Memory B cell (primary cell): ENCODE results near the gene AFAP1.

Source experiments
- ATAC-seq: fragments of 150-1000 bp; cut with Tn5 transposase; 2 replicates; pipeline ENCODE4 v1.10.0; 2021; ENCODE audit warnings: low read depth, mild to moderate bottlenecking, moderate library complexity
- DNase-seq, 2 donors: peaks; one replicate each; pipeline ENCODE4 v3.0.0; 2022; ENCODE audit warnings: low spot score in 2 of 2
- H3K27ac Mint-ChIP-seq: one replicate; pipeline ENCODE4 v1.8.0; 2022; ENCODE audit warnings: mild to moderate bottlenecking, moderate library complexity, mixed read lengths
- H3K27me3 Mint-ChIP-seq: one replicate; pipeline ENCODE4 v1.8.0; 2022; ENCODE audit warnings: mixed read lengths
- H3K36me3 Mint-ChIP-seq: one replicate; pipeline ENCODE4 v1.8.0; 2022; ENCODE audit warnings: mild to moderate bottlenecking, mixed read lengths
- H3K4me1 Mint-ChIP-seq: one replicate; pipeline ENCODE4 v1.8.0; 2022; ENCODE audit warnings: mixed read lengths
- H3K4me3 Mint-ChIP-seq: one replicate; pipeline ENCODE4 v1.8.0; 2022; ENCODE audit warnings: mild to moderate bottlenecking, moderate library complexity, mixed read lengths
- H3K9me3 Mint-ChIP-seq: one replicate; pipeline ENCODE4 v1.8.0; 2022; ENCODE audit warnings: mixed read lengths

AFAP1 gene

GRCh38 chr4:7790023-7790422 is 149.6 kb downstream of the AFAP1 start:
- no peak overlapping the region for H3K27ac Mint-ChIP-seq
- no peak for DNase-seq
- ATAC-seq: no peak
- H3K4me3 Mint-ChIP-seq: no peak overlapping the region
- H3K36me3 Mint-ChIP-seq: no peaks in the 10 kb centered on the region
- no peaks in the 10 kb centered on the region for H3K9me3 Mint-ChIP-seq
- H3K4me1 Mint-ChIP-seq: peaks cover 8% of the 10 kb centered on the region
- H3K27me3 Mint-ChIP-seq: peaks cover 17% of the 10 kb centered on the region

- H3K27ac Mint-ChIP-seq: no peak overlapping the region
- H3K4me3 Mint-ChIP-seq: no peak overlapping the region
- H3K27me3 Mint-ChIP-seq: peaks cover 17% of the 10 kb centered on the region
These were observed 150.8 kb downstream of the AFAP1 start for GRCh38 chr4:7788694-7789425.

GRCh38 chr4:7788193-7788592 is 151.5 kb downstream of the AFAP1 start:
- Mint-ChIP-seq H3K9me3 (no peaks in the 10 kb centered on the region), H3K36me3 (no peaks in the 10 kb centered on the region), H3K27me3 (peaks cover 16% of the 10 kb centered on the region), H3K4me3 (no peak overlapping the region), H3K4me1 (peaks cover 8% of the 10 kb centered on the region), H3K27ac (no peak overlapping the region)
- ATAC-seq (no peak), DNase-seq (no peak)

More at GRCh38 chr4:7788694-7789425, 150.8 kb downstream of the AFAP1 start:
- Mint-ChIP-seq H3K9me3 (no peaks in the 10 kb centered on the region), H3K36me3 (no peaks in the 10 kb centered on the region), H3K4me1 (peaks cover 8% of the 10 kb centered on the region)
- no peak for DNase-seq
- no peak for ATAC-seq

- Mint-ChIP-seq H3K4me3 (no peak overlapping the region), H3K27me3 (peaks cover 16% of the 10 kb centered on the region), H3K9me3 (no peaks in the 10 kb centered on the region), H3K4me1 (peaks cover 7% of the 10 kb centered on the region), H3K27ac (no peak overlapping the region), H3K36me3 (no peaks in the 10 kb centered on the region)
- no peak for ATAC-seq
- DNase-seq: no peak
These were observed 151.9 kb downstream of the AFAP1 start for GRCh38 chr4:7787681-7788141.

GRCh38 chr4:7787067-7787466 is 152.6 kb downstream of the AFAP1 start:
- no peaks in the 10 kb centered on the region for H3K36me3 Mint-ChIP-seq
- H3K4me3 Mint-ChIP-seq: no peak overlapping the region
- no peaks in the 10 kb centered on the region for H3K9me3 Mint-ChIP-seq
- H3K27ac Mint-ChIP-seq: no peak overlapping the region
- peaks cover under 1% of the 10 kb centered on the region for H3K4me1 Mint-ChIP-seq
- DNase-seq (no peak), ATAC-seq (no peak)
- H3K27me3 Mint-ChIP-seq: peaks cover 15% of the 10 kb centered on the region

GRCh38 chr4:7786517-7786916 is 153.1 kb downstream of the AFAP1 start:
- ATAC-seq (no peak), DNase-seq (no peak)
- Mint-ChIP-seq H3K36me3 (no peaks in the 10 kb centered on the region), H3K4me3 (no peak overlapping the region), H3K27ac (no peak overlapping the region), H3K27me3 (peaks cover 14% of the 10 kb centered on the region), H3K9me3 (no peaks in the 10 kb centered on the region), H3K4me1 (no peaks in the 10 kb centered on the region)

GRCh38 chr4:7786040-7786439 is 153.6 kb downstream of the AFAP1 start:
- Mint-ChIP-seq H3K27me3 (peaks cover 12% of the 10 kb centered on the region), H3K9me3 (no peaks in the 10 kb centered on the region), H3K36me3 (no peaks in the 10 kb centered on the region), H3K4me1 (no peaks in the 10 kb centered on the region), H3K27ac (no peak overlapping the region), H3K4me3 (no peak overlapping the region)
- no peak for ATAC-seq
- DNase-seq: no peak

- Mint-ChIP-seq H3K27me3 (peaks cover 8% of the 10 kb centered on the region), H3K27ac (no peak overlapping the region), H3K4me1 (no peaks in the 10 kb centered on the region), H3K4me3 (no peak overlapping the region), H3K36me3 (no peaks in the 10 kb centered on the region), H3K9me3 (no peaks in the 10 kb centered on the region)
- ATAC-seq (no peak), DNase-seq (no peak)
These were observed 154.6 kb downstream of the AFAP1 start for GRCh38 chr4:7785017-7785416.

GRCh38 chr4:7784131-7784870 is 155.4 kb downstream of the AFAP1 start:
- Mint-ChIP-seq H3K9me3 (no peaks in the 10 kb centered on the region), H3K36me3 (no peaks in the 10 kb centered on the region), H3K4me3 (no peak overlapping the region), H3K4me1 (no peaks in the 10 kb centered on the region), H3K27me3 (peaks cover 3% of the 10 kb centered on the region), H3K27ac (no peak overlapping the region)
- DNase-seq (no peak), ATAC-seq (no peak)

- ATAC-seq: no peak
- Mint-ChIP-seq H3K4me3 (no peak overlapping the region), H3K27me3 (peaks cover 2% of the 10 kb centered on the region)
These were observed 156.1 kb downstream of the AFAP1 start for GRCh38 chr4:7783541-7783940.

GRCh38 chr4:7782783-7783182 is 156.9 kb downstream of the AFAP1 start:
- no peak for ATAC-seq
- Mint-ChIP-seq H3K4me3 (no peak overlapping the region), H3K4me1 (no peaks in the 10 kb centered on the region), H3K27me3 (peaks cover 2% of the 10 kb centered on the region), H3K27ac (no peak overlapping the region), H3K36me3 (no peaks in the 10 kb centered on the region), H3K9me3 (no peaks in the 10 kb centered on the region)
- no peak for DNase-seq

More at GRCh38 chr4:7783541-7783940, 156.1 kb downstream of the AFAP1 start:
- Mint-ChIP-seq H3K9me3 (no peaks in the 10 kb centered on the region), H3K4me1 (no peaks in the 10 kb centered on the region), H3K27ac (no peak overlapping the region), H3K36me3 (no peaks in the 10 kb centered on the region)
- no peak for DNase-seq

- Mint-ChIP-seq H3K27ac (no peak overlapping the region), H3K4me3 (no peak overlapping the region), H3K27me3 (peaks cover 2% of the 10 kb centered on the region), H3K4me1 (no peaks in the 10 kb centered on the region), H3K9me3 (no peaks in the 10 kb centered on the region), H3K36me3 (no peaks in the 10 kb centered on the region)
- ATAC-seq (no peak), DNase-seq (no peak)
These were observed 157.7 kb downstream of the AFAP1 start for GRCh38 chr4:7781993-7782392.

- ATAC-seq (no peak), DNase-seq (no peak)
- Mint-ChIP-seq H3K9me3 (no peaks in the 10 kb centered on the region), H3K4me1 (no peaks in the 10 kb centered on the region), H3K27me3 (peaks cover 4% of the 10 kb centered on the region), H3K27ac (no peak overlapping the region), H3K4me3 (no peak overlapping the region), H3K36me3 (no peaks in the 10 kb centered on the region)
These were observed 158.3 kb downstream of the AFAP1 start for GRCh38 chr4:7781366-7781765.

- H3K27ac Mint-ChIP-seq: no peak overlapping the region
- no peak overlapping the region for H3K4me3 Mint-ChIP-seq
- DNase-seq: no peak
- no peak for ATAC-seq
- H3K9me3 Mint-ChIP-seq: no peaks in the 10 kb centered on the region
- H3K27me3 Mint-ChIP-seq: peaks cover 5% of the 10 kb centered on the region
- no peaks in the 10 kb centered on the region for H3K4me1 Mint-ChIP-seq
- H3K36me3 Mint-ChIP-seq: no peaks in the 10 kb centered on the region
These were observed 158.8 kb downstream of the AFAP1 start for GRCh38 chr4:7780751-7781348.
